HG03097 (cell line): ENCODE measurements around the gene TBL1XR1.
A peak's percentile ranks its signal among the peaks of the same experiment; 100 is the strongest.

Experiments
- ATAC-seq: cut with Tn5 transposase; IDR thresholded peaks from one replicate; pipeline ENCODE4 v1.9.1; 2021; ENCODE audit not compliant: unreplicated experiment, low FRiP score

The TBL1XR1 gene

DNA sequence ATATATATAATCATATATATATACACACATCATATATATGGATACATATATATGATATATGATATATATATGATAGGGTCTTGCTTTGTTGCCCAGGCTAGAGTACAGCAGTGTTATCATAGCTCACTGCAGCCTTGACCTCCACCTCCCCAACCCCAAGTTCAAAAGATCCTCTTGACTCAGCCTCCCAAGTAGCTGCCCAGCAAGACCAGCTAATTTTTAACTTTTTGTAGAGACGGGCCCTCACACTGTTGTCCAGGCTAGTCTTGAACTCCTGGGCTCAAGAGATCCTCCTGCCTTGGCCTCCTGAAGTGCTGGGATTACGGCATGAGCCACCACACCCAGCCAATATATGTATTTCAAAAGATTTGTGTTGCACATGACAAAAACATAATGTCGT, 83.0 kb downstream of the TBL1XR1 start:
- no peak for ATAC-seq

DNA sequence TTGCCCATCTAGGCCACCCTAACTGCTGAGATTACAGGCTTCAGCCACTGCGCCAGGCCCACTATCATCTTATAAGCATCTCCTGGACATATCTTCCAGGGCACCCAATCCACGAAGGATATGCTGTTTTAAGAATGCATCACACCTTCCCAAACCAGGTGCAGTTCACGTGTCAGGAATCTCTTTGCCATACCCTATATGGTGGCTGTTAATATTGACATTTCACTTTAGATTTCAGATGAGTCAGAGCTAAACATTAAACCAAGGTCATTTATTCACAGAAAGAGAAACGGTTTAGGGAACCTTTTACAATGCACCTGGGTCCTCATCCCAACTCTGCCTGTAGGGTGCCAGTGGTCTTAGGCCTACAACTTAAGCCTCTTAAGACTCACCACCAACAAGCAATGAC, 85.7 kb downstream of the TBL1XR1 start:
- no peak for ATAC-seq

DNA sequence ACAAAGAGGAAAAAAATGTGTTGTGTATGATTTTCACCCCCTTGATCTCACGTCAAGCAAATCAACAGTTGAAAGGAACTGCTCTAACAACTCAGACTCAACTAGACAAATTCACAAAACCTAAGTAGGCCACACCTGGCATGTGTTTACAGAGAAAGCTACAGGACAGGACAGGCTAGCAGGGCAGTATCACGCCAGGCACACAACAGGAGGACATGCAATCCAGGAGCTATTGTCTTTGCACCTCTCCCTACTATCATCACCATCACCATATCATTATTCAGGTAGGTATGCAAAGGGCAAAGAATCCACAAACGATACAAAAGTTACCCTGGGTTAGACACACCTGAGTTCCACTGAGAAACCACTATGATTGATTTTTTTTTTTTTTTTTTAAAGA, 86.4 kb downstream of the TBL1XR1 start:
- no peak for ATAC-seq

DNA sequence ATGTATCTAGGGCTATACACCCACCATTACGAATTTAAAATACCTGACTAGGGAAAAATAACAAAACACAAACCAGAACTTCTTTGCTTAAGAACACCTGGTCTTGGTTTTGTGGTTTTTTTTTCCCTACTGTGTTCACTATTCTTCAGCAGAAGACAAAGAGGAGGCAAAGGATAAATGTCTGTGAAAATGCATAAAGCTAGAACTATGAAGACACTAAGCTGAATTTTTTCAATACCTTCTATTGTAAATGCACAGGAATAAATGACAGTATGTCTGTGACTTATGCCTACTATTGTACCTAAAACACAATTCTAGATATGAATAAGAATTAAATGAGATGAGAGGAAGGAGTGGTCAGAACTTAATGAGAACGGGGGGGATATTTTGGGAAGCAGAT, 86.9 kb downstream of the TBL1XR1 start:
- ATAC-seq, result no peak

DNA sequence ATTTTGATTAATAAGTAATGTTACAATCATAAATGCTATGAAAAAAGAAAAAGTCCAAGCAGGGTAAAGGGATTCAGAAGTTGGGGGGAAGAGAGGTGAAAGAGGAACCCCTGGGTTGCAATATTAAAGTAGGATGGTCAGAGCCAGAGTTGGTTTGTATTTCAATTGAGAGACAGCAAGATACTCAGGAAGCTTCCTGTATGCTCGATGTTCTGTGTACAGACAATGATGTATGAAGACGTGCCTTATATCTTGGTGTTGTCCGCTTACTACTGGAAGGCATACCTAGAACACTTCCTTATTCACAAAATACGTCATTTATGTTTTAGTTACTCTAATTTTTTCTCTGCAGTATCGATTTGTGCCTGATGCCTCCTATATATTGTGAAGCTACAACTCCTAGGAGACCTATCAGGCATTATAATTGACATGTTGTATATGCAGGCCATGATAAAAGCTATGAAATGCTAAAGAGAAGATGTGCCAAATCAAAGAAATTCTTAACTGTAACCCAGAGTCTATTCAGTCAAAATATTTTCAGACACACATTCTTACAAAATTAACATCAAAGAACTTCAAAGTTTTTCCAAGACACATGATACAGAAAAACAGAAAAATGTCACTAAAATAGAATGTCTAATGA, 87.5 kb downstream of the TBL1XR1 start:
- ATAC-seq, result peak; percentile 42

DNA sequence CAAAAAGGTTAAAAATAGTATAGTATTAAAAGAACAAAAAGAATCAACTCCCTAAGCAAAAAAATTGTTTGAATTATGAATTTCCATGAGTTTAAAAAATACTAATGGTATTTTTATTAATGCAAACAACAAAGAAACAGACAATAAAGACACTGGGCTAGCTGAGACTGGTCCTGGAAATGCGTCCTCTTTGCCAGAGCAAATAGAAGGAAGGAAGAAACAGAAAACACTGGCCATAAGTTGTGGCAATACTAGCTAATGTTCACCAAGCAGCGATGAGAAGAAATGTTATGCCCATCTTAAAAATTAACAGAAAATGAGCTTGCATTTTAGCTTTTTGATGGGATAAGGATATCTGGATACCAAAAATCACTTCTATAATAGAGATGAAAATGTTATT, 88.6 kb downstream of the TBL1XR1 start:
- no peak for ATAC-seq

DNA sequence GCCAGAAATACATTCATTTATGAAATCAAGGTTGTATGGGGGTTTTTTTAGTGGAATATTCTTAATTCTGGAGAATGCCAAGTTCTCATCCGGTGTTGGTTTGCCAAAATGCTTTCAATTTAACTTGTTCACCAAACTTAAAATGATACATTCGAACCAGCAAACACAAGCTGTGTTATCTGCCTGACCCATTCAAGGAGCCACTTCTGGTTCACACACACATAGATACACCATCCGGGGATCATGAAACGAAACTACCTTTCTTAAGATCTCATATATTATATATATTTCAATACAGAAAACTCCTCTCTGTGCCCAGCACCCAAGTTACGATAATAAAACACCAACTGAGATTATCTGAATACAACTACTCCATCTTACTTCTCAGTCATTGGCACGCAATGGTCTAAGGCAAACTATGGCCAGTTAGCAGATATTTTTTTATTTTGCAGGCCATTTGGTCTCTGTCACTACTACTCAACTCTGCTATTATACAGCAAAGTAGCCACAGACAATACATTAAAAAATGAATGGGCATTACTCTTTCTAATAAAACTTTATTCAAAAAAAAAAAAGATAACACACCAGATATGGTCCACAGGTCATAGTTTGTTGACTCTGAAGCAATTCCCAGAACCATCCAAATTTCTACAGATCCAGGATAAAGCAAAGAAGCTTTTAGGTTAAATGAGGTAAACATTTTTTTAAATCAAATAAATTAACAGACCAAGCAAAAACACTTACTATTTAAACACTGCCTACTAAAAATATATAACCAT, 89.6 kb downstream of the TBL1XR1 start:
- no peak for ATAC-seq

DNA sequence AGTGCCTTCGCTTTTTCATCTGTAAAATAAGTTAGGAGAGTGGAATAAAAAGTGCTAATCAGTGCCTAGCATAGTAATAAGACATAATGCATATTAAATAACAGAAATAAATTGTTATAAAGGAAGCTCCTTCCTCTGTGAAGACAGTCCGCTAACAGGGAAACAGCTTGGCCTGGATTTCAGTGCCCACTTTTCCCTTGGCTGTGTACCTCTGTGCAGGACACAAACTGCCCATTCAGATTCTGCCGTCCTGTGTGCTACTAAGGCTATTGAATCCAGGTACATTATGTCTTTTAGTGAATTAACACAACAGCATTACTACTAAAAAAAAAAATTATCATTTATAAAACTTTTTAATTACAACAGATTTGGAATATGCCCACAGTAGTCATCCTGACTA, 90.7 kb downstream of the TBL1XR1 start:
- no peak for ATAC-seq

DNA sequence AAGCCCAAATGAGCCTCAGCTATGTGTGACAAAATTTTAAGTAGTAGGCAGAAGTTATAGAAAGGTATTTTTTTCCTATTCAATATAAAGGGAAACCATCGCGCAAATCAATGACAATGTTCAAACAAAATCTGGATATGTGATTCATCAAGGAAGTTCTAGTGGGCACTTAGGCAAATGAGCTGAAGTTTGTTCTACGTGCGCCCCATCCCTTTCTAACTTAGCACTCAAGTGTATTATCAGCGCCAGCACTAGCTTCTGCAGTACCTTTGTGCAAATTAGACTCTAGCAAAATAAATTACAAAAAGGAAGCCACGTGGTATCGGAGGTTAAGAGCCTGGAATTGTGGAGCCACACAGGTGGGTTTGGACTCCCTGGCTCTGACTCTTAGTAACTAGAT, 91.1 kb downstream of the TBL1XR1 start:
- ATAC-seq, result no peak

DNA sequence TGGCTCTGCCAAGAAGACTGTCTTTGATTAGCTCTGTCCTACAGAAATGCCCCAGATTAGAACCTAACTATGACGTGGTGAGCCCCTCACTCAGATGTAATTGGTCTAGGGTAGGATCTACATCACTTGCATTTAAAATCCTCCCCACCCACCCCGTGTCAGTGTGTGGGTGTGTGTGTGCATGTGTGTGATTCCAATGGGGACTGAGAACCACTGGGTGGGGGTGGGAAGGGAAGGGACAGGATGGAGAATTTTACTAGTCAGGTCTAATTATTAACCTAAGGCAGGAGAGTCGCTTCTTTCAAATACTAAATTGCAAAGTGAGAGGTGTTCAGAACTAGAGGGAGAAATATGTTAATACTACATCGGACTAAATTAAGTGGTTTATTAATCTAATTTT, 91.7 kb downstream of the TBL1XR1 start:
- ATAC-seq, result no peak

DNA sequence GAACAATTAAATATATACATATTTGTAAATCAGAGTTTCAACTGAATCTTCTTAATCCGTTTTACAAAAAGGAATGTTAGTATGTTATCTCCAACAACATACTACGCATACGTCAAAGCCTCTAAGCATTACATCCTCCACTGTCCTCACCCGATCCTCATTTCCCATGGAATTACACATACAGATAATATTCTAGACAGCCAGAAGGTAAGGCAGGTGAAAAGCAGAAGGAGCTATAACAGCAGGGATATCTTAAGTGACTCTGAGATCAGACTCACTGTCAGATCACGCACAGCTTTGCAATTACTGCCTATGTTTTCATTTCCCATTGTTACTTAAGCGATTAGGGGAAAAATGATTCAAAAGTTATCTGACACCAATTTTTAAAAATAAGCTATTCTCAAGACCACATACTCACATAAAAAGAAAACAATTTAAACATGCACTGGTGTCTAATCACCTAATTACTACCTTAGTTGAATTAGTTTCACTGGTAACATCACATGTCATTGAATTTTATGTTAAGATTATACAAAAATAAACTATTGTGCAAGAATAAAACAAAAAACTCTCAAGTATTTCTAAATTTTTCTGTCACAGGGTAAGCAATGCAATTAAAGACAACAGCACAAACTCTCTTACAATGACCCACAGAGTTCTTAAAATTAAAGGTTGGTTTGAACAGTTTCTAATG, 92.8 kb downstream of the TBL1XR1 start:
- ATAC-seq, result no peak

DNA sequence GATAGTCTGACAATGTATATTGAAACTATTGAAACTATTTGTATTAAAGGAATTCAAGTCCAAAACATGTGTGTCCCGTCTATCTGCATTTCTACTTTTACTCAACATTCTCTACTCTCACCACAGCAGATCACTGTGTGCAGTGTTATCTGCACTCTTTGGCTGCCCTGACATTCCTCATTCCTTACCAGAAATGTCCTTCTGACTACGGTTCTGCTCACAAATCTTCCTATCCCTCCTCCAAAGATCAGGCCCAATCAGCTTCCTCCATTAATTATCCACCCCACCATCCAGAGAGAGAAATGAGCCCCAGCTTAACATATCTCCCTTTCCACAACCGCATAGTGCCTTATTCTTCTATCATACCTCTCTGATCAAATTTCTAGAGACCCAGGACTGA, 94.7 kb downstream of the TBL1XR1 start:
- no peak for ATAC-seq

DNA sequence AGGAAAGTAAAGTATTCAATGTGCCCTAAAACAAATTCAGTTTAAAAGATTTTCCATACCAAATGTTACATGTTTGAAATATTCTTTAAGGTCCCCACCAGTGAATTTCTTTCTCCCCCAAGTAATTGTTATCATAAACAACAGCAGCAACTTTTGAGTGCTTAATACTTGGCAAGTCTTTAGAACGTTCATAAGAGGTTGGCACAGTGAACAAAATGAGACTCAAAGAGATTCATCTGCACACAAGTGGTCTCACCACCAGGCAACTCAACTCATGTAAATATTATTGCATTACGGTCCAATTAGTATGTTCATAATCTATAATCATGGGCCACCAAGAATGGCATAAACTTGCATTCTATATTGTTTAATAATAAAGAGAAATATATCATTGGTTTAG, 98.7 kb downstream of the TBL1XR1 start:
- ATAC-seq, result no peak

DNA sequence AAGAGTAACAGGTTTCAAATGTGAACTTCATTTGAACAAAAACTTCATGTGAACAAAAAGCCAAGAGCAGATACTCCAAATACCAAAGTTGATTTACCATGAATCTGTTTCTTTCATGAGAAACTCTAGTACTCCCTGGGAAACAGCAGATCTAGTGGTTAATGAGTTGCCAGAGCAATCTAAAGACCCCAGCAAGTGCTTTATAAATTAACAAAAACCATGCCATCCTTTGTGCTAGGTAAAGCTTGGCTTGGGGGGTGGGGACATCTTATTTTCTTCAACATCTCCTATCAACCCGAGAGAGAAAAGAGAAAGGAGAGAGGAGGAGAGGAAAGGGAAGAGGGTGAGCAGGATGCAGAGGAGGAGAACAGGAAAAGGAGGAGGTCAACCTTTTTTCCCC, 100.7 kb downstream of the TBL1XR1 start:
- ATAC-seq, result no peak

DNA sequence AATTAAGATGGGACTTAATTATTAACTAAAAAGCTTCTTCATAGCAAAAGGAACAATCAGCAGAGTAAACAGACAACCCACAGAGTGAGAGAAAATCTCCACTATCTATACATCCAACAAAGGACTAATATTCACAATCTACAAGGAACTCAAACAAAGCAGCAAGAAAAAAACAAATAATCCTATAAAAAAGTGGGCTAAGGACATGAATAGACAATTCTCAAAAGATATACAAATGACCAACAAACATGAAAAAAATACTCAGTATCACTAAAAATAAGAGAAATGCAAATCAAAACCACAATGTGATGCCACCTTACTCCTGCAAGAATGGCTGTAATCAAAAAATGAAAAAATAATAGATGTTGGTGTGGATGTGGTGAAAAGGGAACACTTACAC, 103.3 kb downstream of the TBL1XR1 start:
- ATAC-seq, result no peak

DNA sequence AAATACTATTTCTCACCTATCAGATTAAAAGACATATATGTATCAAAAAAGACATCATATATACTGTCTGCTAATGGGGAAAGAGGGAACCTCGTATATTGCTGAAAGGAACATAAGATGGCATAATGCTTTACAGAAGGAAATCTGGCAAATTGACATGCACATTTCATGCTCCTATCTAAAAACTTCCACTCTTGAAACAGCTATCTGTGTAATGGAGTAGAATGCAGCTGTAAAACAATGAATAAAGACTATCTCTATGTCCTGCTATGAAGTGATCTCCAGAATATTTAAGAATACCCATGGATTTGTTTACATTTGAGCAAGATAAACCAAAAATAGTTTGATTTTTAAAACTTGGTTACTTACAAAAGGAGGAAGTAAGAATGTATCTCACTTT, 107.4 kb downstream of the TBL1XR1 start:
- no peak for ATAC-seq

DNA sequence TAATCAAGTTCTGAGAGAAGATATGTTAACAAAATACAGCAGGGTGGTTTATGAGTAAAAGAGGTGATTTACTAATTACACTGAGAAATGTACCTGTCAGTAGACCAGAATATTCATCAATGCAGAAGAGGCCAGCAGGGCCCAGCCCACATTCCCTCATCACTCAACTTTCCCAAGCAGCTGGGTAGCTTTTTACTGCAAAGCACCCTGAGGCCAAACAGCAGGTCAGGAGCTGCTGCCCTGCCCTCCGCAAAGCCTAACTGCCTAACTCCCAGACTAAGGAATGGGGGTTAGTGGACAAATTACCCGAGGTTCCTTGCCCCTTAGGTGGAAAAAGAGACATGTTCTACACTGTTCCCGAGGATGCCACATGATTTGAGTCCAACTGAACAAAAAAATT, 108.2 kb downstream of the TBL1XR1 start:
- no peak for ATAC-seq

DNA sequence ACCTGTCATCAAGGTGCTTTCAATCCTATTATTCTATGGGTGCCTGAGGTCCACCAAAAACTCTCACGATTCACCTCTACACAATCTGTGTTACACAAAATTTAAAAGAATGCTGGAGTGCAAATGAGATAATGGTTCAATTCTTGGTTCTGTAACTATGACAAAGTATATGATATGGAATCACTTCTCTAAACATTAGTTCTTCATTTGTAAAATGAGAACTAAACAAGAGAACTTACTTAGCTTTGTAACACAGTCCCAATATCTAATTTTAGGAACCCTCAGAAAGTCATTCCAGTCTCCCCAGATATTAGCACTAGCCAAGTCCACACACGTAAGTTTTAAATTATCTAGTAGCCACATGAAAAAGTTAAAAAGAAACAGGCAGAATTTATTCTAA, 111.5 kb downstream of the TBL1XR1 start:
- ATAC-seq, result no peak

DNA sequence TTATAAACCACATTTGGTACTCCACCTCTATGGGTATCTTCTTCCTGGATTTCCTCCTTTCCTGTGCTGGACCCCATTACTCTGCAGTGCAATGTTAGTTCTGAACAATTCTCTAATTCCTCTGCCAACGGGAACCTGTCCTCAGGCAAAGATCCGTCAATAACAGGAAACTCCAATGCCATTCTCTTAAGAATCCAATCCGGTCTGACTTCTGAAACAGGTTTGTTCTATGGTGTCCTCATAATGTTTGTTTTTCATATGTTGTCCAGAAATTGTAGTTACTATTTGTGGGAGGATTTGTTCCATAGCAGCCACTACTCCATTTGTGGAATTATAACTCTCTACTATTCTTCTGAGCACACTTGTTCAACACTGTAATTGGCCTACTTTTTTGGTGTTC, 112.7 kb downstream of the TBL1XR1 start:
- no peak for ATAC-seq

DNA sequence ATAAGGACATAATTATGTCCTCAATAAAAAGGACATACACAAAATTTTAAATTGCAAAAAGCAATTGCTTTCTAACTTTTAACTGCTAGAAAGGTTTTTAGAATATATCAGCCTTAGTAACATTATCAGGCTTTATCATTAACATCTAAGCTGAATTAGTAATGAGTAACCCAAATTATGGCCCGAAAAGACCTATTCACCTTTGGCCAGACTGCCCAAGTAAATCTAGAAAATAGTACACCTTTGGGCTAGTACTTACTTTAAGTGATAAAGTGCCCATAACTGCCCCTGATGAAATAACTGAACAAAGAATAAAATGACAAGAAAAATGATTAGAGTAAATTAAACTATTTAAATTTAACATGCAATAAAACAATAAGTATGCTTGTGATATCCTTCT, 117.2 kb downstream of the TBL1XR1 start:
- ATAC-seq, result no peak

DNA sequence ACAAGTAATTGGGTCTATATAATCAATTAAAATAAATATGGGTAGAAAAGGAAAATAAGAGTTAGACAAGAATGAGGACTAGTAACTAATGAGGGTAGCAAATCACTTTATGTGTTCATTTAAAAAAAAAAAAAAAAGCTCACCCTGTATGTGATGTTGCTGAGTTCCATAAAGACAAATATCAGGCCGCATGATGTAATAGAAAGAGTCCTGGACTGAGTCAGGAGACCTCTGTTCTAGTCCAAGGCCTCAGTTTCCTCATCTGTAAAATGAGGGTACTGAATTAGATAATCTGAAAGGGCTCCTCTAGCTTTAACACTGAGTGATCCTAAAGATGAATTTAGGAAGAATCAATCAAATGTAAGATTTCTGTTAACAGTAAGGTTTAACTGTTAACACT, 117.6 kb downstream of the TBL1XR1 start:
- ATAC-seq, result no peak
